Cardiac muscle cell (in vitro differentiated cells and primary cell): ENCODE measurements around the gene CDNF. TPM values are rescaled to one million over a fixed set of nuclear protein-coding genes. Genes with fewer than 3 reads are reported as not detected.

ENCODE experiments used
- DNase-seq, 2 donors: peaks; one replicate each; pipeline versions ENCODE4 v3.0.0 to v3.0.0-alpha.2; 2010 to 2017; ENCODE audit warnings: low read depth in 1 of 2, low spot score in 1 of 2
- H3K27ac ChIP-seq: fragments of 200-600 bp; sonication (generic); 2 replicates; pipeline ENCODE4 v1.5.1; 2016
- H3K27me3 ChIP-seq: fragments of 200-600 bp; sonication (generic); 2 replicates; pipeline ENCODE4 v1.6.0; 2016; ENCODE audit warnings: control low read depth
- H3K36me3 ChIP-seq: fragments of 200-600 bp; sonication (generic); 2 replicates; pipeline ENCODE4 v1.5.1; 2016; ENCODE audit warnings: control low read depth
- H3K4me1 ChIP-seq: fragments of 200-600 bp; sonication (generic); 2 replicates; pipeline ENCODE4 v1.8.1; 2017; ENCODE audit warnings: low read depth, mild to moderate bottlenecking, mixed run types
- H3K4me3 ChIP-seq: fragments of 200-600 bp; sonication (generic); 2 replicates; pipeline ENCODE4 v1.5.1; 2016; ENCODE audit warnings: mild to moderate bottlenecking
- H3K9me3 ChIP-seq: fragments of 200-600 bp; sonication (generic); 2 replicates; pipeline ENCODE4 v1.5.1; 2017; ENCODE audit warnings: low read depth, mild to moderate bottlenecking, control low read depth
- CTCF ChIP-seq: IDR thresholded peaks from 2 replicates; pipeline ENCODE4 v1.5.1; 2012; ENCODE audit warnings: low read depth, mild to moderate bottlenecking, low read length
- polyA plus RNA-seq: library from polyadenylated mRNA; unstranded; fragments of >200 nt; fragmentation: Nextera tagmentation; extraction: Ambion mirVana; gene quantifications from 2 replicates; pipeline ENCODE4 v1.2.1, GENCODE V29; 2016
- total RNA-seq: library from RNA; depleted of rRNA; stranded (reverse); fragments of >200 nt; gene quantifications from 2 replicates; pipeline ENCODE4 v1.2.3, GENCODE V29; 2016

CDNF gene
- total and polyA plus RNA-seq, 2 experiments from 2014 or later = 1.4 to 4.1 TPM

GRCh38 chr10:14860791-14861190 is 23.0 kb upstream of the CDNF start:
- no peak for DNase-seq
- no peak for TF ChIP-seq CTCF
- no peak overlapping the region for H3K4me3 ChIP-seq
- no peaks in the 10 kb centered on the region for H3K9me3 ChIP-seq
- no peaks in the 10 kb centered on the region for H3K4me1 ChIP-seq
- peaks cover 14% of the 10 kb centered on the region for H3K36me3 ChIP-seq
- no peaks in the 10 kb centered on the region for H3K27me3 ChIP-seq
- no peak overlapping the region for H3K27ac ChIP-seq

GRCh38 chr10:14859775-14860174 is 21.9 kb upstream of the CDNF start:
- H3K27ac ChIP-seq = no peak overlapping the region
- no peak for TF ChIP-seq CTCF
- H3K9me3 ChIP-seq = no peaks in the 10 kb centered on the region
- no peaks in the 10 kb centered on the region for H3K27me3 ChIP-seq
- H3K4me1 ChIP-seq = no peaks in the 10 kb centered on the region
- H3K4me3 ChIP-seq = no peak overlapping the region
- no peak for DNase-seq
- peaks cover 14% of the 10 kb centered on the region for H3K36me3 ChIP-seq

- H3K4me1 ChIP-seq = no peaks in the 10 kb centered on the region
- no peak for TF ChIP-seq CTCF
- no peaks in the 10 kb centered on the region for H3K9me3 ChIP-seq
- no peak overlapping the region for H3K4me3 ChIP-seq
- H3K36me3 ChIP-seq = peaks cover 15% of the 10 kb centered on the region
- no peaks in the 10 kb centered on the region for H3K27me3 ChIP-seq
- no peak for DNase-seq
- no peak overlapping the region for H3K27ac ChIP-seq
Measured at GRCh38 chr10:14859043-14859442, 21.2 kb upstream of the CDNF start.

- no peak for DNase-seq
- H3K4me1 ChIP-seq = no peaks in the 10 kb centered on the region
- H3K27ac ChIP-seq = no peak overlapping the region
- H3K9me3 ChIP-seq = no peaks in the 10 kb centered on the region
- H3K4me3 ChIP-seq = no peak overlapping the region
- H3K36me3 ChIP-seq = peaks cover 18% of the 10 kb centered on the region
- no peak for TF ChIP-seq CTCF
- no peaks in the 10 kb centered on the region for H3K27me3 ChIP-seq
Measured at GRCh38 chr10:14858338-14858960, 20.6 kb upstream of the CDNF start.

GRCh38 chr10:14855453-14855852 is 17.6 kb upstream of the CDNF start:
- Histone ChIP-seq H3K36me3 (peaks cover 25% of the 10 kb centered on the region), H3K27ac (no peak overlapping the region), H3K9me3 (no peaks in the 10 kb centered on the region), H3K4me3 (no peak overlapping the region), H3K27me3 (no peaks in the 10 kb centered on the region), H3K4me1 (no peaks in the 10 kb centered on the region)
- no peak for TF ChIP-seq CTCF
- DNase-seq = no peak
